Measurements from ENCODE around the gene FAR2.
"Not testable (repeated sequence)": the region's sequence is repeated elsewhere in the genome, so short reads cannot be mapped to it uniquely, and the experiment has no call there.

The FAR2 gene

DNA sequence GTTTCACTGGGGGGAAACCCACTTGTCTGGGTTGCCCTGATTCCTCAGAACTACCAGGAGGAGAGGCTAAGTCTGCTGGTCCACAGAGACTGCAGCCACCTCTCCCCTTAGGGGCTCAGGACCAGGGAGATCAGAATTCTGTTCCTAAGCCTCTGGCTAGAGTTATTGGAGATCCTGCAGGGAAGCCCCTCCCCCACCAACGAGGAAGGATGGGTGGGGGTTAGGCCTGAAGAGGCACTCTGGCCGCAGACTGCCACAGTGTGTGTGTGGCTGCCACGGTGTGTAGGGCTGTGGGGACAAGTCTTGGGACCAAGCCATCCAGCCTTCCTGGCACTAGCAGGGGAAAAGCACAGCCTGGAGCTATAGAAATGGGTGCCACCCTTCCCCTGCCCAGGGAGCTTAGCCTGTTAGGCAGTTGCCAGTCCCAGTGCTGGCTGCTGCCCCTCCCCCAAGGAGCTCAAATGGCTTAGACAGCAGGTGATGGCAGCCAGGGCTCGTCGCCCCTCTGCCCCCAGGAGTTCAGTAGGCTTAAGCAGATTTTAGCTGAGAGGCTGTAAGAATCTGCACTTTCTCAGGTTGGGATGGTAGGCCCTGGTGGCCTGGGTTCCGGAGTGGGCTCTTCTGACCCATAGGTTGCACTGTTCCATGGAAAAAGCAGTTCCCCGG is 124.2 kb downstream of the FAR2 start:
- DNase-seq (ENCODE audit: low read depth in 1 of 2, low spot score in 1 of 2): no peak

DNA sequence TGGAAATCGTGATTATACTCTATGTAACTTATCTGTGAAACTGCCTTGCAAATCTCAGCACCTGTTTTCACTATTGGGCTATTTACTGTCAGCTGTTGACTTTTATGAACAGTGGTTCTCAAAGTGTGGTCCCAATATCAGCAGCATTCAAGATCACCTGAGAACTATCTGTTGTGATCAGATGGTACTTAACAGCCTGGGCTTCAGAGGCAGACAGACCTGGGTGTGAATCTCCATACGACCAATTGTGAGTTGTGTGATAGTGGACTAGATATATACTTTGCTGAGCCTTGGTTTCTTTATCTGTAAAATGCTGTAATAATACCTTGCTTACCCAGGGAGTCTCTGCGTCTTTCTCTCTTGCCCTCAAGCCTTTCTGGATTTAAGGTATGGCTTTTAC is 126.8 kb downstream of the FAR2 start:
- no peak for DNase-seq (ENCODE audit: low read depth in 1 of 2, low spot score in 1 of 2)

DNA sequence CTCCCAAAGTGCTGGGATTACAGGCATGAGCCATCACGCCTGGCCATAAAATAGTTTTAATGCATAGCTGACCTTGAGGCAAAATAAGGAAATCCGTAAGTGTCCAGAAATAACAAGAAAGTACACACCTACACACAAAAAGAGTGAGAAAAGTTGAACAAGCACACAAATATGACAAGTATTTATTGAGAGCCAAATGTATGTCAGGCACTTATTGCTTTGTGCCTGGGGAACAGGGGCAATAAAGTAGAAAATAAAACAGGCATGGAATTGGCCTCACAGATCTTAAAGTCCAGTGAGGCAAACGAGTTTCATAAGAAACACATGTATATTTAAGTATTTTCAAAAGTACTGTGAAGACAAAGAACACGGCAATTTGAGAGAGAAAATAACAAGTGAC is 128.2 kb downstream of the FAR2 start:
- no peak for DNase-seq (ENCODE audit: low read depth in 1 of 2, low spot score in 1 of 2)

DNA sequence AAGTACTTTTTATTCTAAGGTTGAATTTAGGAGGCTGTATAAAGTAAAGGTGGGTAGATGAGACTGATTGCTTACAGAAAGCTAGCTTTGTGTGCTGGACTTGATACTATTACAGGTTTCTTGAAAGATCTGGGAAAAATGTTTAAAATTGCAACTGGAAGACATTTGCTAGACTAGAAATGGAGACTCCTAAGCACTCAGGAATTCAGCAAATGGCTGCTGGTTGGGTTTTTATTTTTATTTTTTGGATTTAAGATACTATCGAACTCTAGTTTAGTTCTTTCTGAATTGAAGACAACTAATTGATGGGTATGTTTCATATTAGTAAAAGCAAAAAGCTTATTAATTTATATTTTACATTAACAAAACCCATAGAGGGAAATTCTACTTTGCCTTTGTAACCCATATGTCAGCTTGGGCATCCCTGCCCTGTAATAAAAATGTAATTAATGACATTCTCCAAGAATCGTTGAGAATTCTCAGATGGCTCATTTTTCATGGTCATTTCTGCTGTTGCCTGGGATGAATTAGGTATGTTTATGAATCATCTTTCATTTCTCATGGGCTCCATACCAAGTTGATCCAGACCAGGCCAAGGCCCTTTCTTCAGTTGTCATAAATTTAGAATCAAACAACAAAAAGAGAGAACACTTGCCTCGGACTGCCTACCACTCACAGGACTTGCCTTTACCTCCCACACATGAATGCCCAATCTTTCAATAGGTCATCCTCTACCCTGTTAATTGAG is 129.8 kb downstream of the FAR2 start:
- DNase-seq (ENCODE audit: low read depth in 1 of 2, low spot score in 1 of 2): no peak

DNA sequence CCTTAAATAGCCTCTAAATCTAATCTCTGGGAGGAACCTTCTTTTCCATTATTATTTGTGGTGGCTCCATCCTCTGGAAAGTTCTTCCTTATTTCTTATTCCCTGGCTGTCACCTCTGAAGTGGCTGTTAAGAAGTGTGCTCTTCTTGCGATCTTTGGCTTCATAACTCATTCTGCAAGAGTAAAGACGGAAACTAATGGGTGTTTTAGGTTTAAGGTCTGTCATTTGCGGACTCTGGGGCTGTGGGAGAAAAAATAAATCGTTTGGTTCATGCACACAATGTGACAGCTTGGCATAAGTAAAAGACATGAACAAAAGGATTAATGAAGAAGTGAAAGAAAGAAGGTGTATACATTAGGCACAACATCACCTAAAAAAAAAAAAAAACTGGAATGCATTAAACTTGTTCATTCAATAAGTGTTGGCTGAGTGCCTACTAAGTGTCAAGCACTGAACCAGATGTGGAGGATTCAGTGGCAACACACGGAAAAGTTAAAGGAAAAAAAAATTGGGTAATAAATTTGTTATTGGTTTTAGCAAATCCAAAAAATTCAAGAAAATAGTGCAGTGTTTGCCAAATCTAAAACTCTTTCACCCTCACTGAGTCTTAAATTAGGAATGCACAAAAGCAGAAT is 132.4 kb downstream of the FAR2 start:
- no peak for DNase-seq (ENCODE audit: low read depth in 1 of 2, low spot score in 1 of 2)

DNA sequence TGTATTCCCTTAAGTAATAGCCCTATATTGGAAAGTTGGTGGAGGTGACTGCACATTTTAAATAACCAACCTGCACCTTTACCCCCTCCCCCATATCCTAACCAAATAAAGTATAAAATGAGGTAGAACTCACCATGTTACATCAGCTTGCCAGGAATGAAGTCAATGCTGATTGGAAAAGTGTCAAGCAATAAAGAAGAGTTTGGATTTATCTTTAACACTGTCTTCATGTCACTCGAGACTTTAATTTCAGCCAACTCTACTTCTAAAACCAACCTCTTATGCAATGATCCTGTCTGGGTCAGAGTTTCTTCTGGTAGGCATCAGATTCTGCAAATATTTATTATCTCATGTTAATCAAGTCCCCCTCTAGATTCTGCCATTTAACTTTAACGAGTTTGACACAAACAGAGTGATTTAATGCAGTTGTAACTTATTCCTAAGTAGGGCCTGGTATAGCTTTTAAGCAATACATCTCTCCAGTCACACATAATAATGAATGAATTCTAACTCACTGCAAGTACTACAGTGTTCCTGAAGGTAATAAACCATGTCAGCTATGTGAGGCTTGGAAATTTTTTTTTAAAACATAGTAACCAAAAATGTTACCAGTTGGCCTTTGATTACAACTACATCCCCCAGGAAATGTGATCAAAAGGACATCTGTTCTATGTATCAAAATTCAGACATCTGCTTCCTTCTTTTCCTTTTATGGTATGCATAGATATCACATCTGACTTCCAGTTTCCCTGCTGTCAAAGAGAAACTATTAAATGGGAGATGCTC is 133.1 kb downstream of the FAR2 start:
- no peak for DNase-seq (ENCODE audit: low read depth in 1 of 2, low spot score in 1 of 2)

DNA sequence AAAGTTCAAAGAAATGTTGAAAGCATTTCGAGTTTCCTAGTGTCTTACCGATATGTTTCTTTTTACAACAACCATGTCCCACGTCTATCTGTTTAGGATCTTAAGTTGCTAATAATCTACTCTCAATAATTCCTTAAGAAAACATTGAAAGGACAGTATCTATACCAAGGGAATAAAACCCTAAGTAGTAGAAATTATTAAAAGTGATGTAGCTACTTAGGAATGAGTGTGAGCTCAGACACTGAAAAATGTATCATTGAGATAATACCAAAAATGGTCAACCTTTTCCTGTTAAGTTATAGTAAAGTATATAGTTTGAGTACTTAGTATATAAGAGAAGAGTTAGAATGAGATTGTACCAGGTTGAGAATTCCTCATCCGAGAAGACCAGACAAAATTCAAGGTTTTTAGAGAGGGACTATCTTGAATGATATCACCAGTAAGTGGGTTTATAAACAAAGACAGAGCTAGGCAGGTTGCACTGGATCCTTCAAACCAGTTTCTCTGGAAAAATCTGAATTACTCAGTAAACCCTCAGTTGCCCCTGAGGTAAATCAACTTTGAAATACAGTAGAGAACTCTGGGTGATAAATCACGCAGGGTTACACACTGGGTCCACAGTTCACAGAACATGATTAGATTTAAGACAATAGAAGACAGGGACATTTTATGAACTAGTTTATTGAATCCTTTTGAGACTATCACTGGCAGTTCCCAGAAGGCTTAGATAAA is 135.1 kb downstream of the FAR2 start:
- DNase-seq (ENCODE audit: low read depth in 1 of 2, low spot score in 1 of 2): no peak

DNA sequence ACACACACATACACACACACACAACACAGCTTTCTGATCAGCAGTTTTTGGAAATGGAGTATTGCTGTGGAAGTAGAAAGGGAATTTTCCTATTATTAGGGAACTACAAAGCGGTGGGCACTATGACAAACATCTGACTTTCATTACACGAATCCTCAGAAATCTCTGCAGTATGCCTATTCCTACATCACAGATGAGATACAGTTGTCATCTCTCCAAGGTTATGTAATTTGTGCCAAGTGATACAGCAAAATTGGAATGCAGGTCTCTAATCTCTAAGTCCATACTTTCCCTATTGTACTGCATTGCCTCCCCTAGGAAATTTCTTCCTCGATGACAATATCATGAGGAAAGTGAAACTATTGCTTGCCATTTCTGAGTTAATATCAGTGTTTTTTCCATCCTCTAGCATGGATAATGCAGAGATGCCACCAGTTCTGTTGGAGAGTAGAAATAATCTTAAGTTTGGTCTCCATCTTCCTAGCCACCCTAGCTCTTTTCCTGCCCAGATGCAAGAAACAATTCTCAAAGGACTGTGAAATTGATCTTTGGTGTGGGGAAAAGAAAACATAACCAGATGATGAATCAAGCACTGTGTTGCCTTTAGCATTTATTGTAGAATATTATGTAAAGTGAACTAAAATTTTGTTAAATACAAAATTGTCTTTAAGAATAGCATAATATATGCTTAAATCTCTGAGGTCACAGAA is 137.2 kb downstream of the FAR2 start:
- no peak for DNase-seq (ENCODE audit: low read depth in 1 of 2, low spot score in 1 of 2)

DNA sequence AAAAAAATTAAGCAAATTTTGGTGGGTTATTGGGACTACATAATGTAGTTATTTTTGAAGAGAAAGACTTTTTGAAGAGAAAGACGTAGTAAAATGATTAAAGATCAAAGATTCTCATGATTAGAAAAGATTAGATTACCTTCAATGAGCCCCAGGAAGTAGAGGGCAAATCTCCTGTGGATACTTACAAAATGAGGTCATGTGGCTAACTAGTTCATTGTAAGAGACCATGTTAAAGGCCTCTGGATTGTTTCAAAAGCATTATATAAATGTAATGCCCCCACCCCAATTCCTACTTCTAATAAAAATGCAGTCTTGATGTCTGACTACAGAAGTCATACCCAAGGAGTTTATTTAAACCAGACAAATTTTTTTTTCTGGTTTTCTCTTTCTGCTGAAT is 138.5 kb downstream of the FAR2 start:
- DNase-seq (ENCODE audit: low read depth in 1 of 2, low spot score in 1 of 2): no peak

DNA sequence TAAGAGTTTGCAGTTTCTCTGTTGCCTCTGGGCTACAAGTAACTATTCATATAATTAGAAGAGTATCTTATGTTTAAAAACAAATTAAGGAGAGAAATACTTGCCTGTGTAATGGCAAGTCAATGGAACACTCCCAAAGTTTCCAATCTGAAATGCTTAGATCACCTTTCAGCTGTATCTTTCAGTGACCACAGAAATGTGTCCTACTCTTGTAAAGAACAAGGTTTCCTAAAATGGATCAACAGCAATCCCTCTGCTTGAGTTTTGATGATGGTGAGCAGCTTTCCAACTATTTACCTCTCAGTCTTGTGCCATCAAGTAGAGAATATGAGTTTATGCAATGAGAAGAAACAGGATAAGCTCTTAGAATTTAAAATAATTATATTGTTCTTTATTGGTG is 139.0 kb downstream of the FAR2 start:
- no peak for DNase-seq (ENCODE audit: low read depth in 1 of 2, low spot score in 1 of 2)

DNA sequence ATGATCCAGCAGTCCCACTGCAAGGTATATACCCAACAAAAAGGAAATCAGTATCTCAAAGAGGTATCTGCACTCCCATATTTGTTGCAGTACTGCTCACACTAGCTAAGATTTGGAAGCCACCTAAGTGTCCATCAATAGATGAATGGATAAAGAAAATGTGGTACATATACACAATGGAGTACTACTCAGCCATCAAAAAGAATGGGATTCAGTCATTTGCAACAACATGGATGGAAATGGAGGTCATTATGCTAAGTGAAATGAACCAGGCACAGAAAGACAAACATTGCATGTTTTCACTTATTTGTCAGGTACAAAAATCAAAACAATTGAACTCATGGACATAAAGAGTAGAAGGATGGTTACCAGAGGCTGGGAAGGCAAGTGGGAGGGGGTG is 141.4 kb downstream of the FAR2 start:
- not testable (repeated sequence) for DNase-seq (ENCODE audit: low read depth in 1 of 2, low spot score in 1 of 2)

DNA sequence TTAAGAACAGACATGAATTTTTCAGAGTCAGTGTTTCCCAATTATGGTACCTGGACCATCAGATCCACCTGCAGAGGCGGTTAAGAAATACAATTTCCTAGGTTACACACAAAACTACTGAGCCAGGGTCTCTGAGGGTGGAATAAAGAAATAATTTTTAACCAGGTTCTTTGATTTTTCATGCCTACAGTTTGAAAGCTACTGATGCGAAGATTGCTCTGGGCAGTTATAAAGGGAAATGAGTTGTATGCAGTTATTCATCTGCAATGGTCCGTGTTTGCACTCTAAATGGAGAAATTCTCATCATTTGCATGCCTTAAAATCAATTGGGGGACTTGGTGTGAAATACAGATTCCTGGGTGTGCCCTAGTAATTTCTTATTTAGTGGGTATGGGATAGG is 142.1 kb downstream of the FAR2 start:
- no peak for DNase-seq (ENCODE audit: low read depth in 1 of 2, low spot score in 1 of 2)

DNA sequence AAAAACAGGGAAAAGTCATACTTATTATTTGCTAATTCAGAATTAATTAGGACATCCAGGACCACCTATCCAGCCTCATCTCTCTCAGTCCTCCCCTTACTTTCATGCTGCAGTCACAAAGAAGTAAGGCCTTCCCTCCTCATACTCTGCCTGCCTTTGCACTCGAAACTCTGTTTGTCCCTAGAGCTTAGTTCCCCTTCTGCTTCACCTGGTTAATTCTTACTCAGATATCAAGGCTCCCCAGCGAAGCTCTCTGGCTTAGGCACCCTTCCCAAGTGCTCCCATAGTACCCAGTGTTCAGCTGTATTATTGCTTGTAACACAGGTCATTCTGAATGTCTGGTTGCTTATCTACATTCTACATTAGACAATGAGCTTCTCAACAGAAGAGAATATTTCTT is 150.6 kb downstream of the FAR2 start:
- no peak for DNase-seq (ENCODE audit: low read depth in 1 of 2, low spot score in 1 of 2)

DNA sequence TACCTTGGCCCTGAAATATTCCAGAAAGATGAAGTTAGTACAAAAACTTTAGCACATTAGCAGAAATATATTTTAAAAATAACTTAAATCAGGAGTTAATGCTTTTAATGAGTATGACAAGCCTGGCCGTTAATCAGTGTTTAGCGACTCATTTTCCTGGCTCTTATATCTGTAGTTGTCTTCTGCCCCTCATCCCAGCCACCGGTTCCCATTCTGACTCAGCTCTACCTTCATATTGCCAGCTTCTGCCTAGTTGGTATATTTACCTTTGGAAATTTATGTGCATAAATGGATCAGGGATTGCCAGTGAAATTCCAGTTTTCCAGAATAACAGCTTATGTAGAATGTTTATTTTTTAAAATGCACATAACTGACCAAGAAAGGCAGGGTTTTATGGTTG is 152.0 kb downstream of the FAR2 start:
- no peak for DNase-seq (ENCODE audit: low read depth in 1 of 2, low spot score in 1 of 2)

DNA sequence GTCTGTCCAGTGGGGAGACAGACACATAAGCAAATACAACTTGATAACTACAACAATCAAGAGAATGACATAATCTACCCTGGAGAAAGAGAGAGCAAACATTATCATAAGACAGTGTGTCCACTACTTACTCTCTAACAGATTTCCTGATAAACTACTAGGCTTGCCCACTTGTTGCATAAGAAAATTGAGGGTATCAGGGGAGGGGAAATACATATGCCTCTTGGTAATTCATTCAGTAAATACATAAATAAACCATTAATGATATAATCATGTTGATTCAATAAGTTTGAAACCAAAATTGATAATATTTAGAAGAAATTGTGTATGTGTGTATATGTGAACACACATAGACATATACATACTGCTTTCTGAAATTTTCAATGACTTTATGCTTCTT is 155.3 kb downstream of the FAR2 start:
- DNase-seq (ENCODE audit: low read depth in 1 of 2, low spot score in 1 of 2): no peak

DNA sequence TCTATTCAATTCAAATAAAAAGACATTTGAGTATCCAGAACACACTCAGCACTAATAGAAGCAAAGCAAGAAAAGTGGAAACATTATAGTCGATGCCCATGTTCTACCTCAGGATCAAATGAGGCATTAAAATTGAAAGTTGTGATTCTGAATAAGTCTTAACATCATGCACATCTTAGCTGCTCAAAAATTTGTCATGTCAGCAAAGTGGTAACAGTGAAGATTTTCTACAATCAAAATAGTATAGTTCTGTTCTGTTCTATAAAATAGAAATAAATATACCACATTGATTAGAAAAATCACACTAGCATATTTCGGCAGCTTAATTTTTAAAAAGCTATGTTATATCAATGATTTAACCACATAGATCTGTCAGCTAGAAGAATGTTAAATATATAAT is 157.2 kb downstream of the FAR2 start:
- DNase-seq (ENCODE audit: low read depth in 1 of 2, low spot score in 1 of 2): no peak

DNA sequence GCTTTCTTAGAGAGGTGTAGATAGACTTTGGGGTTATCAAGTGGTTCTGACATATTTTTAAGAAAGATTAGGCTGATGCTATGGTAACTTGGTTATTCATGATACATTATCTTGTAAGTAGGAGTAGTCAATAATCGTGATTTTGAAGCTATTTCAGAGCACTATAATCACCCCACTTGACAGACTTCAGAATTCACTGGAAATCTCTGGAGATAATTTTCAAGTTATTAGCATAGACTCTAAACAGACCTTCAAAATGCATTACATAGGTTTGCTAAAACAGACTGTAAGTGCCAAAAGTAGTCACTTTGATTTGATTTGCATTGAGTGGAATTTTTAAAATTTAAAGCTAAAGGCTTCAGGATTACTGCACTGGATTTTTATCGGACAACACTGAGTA is 157.6 kb downstream of the FAR2 start:
- DNase-seq (ENCODE audit: low read depth in 1 of 2, low spot score in 1 of 2): no peak

DNA sequence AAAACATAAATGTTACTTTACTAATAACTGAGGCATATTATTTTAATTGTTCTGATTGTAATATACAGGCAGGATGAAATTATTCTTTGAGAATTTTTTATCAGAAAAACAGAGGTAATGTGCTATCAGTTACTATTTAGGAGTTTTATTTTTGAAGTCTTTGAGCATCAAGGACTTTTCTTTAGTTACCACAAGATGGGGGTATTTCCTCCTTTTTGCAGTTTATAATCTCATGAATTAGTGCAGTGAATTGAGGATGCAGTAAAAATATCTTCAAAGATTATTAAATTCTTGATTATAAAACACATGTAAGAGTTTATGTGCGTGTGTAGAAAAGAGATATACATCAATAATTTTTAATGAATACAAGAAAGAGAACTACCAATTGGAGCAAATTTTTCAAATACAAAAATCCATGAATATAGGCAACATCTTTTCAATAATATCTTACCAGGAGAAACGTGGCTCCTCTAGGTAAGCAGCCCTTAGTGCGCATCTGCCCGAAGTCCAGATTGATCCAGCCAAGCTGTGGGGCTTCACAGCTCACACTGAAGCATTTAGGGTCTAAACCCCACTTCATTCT is 160.3 kb downstream of the FAR2 start:
- no peak for DNase-seq (ENCODE audit: low read depth in 1 of 2, low spot score in 1 of 2)

DNA sequence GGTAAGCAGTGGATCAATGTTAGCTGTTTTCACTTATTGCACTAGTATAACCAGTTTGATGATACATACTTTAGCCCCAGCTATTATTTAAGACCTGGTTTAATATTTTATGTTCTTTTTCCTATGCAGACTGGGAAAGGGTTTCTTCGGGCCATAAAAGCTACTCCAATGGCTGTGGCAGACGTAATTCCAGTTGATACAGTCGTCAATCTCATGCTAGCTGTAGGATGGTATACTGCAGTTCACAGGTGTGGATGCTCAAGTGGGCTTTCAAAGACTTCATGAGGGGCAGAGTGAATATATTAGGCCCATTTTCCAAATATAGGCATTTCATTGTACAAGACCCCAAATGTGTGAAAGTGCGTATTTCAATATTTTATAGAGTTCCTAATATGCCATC is 161.8 kb downstream of the FAR2 start:
- no peak for DNase-seq (ENCODE audit: low read depth in 1 of 2, low spot score in 1 of 2)

DNA sequence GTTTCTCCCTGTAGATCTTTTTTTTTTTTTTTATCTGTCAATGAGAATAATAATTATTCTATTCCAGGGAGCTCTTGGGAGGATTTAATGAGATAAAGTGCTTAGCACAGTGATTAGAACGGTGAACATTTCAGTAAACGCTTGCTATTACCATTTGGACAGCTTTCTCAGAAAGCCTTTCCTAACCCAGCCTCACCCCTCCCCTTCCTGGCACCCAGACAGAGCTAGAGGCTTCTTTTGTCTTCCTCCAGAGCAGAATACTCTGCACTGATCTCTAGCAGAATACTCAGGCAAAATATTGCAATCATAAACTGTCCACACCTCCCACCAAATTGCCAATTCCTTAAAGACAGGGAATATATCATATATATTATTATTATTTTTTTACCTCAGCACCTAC is 165.3 kb downstream of the FAR2 start:
- no peak for DNase-seq (ENCODE audit: low read depth in 1 of 2, low spot score in 1 of 2)
